Measurements from ENCODE around the gene SELENOH.

Gene SELENOH

DNA sequence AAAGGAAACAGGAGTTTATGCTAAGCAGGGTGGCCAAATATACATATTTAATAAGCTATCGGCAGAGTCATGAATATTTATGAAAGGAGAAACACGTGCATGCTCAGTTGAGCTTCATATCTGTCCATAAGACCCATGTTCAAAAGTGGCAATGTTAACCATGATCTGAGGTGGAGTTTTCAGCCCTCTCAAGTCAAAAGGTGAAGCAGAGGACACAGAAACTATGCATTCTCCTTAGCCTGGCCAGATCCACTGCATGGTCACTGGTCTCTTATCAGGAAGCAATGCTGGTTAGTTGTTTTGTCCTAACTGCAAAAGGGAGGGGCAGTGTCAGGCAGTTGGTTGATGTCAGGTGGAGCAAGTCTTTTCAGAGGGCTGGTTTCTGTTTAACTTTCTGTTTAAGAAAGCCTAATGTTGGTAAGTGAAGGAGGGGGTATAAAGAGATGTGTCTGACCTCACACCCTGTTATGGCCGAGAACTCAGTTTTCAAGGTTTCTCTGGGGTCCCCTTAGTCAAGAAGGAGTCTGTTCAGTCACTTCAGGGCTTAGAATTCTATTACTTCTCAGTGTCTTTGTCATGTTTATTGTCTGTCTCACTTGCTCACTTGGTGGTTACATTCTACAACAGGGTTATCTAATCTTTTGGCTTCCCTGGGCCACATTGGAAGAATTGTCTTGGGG, 5.5 kb upstream of the SELENOH start:
- DNase-seq = no peak

GRCh38 chr11:57742087-57742452, 779 bp downstream of the SELENOH start:
- no peak for DNase-seq

DNA sequence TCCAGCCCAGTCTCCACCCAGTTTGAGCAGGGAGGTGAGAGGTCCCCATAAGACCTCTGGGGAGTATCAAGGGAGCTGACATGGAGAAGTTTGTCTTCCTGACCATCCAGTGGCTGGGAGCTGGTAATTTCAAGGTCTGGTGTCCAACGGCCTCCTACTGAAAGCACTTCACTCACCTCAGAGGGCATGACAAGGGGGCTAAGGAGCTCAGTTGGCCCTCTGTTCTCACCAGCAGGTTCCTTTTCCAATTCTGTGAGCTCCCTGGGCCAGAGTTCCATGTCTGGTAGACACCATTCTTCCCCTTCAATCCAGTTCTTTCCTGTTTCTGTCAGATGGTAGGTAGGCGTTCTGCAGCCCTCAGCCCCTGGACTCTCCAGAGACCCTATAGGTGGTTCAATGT, 3.1 kb downstream of the SELENOH start:
- DNase-seq = no peak

DNA sequence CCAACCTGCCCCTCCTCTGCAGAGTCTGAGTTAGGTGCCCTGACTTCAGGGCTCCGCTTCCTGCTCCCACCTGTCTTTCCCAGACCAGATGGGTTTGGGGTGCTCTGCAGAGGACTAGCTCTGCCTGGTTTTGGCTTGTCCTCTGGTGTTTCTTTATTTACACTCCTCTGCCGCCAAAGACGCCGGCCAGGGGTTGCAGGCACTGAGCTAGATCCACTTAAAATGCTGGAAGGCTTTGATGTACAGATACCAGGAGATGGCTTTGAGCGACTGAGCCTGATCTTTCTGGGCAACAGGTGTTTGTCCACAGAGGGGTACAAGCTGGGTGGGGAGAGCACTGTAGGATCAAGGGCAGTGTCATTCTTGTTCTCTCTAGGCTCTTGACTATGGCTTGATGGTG, 3.9 kb downstream of the SELENOH start:
- no peak for DNase-seq

DNA sequence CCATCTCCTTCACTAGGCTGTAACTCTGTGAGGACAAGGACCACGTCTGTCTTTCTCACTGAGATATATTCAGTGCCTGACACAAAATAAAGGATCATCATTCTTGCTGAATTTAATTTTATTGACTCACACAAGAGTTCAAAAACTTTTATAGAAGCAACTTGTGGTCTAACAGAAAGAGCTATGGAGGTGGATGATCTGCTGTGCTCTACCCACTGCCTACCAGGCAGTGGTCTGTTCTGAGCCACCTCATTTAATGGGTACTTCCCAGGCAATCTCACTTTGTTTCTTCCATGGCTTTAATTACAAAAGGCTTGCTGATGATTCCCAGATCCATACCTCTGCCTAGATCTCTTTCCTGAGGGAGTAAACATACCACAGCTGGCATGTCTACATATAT, 5.6 kb downstream of the SELENOH start:
- DNase-seq = no peak

GRCh38 chr11:57751176-57751575, 9.9 kb downstream of the SELENOH start:
- DNase-seq = no peak

DNA sequence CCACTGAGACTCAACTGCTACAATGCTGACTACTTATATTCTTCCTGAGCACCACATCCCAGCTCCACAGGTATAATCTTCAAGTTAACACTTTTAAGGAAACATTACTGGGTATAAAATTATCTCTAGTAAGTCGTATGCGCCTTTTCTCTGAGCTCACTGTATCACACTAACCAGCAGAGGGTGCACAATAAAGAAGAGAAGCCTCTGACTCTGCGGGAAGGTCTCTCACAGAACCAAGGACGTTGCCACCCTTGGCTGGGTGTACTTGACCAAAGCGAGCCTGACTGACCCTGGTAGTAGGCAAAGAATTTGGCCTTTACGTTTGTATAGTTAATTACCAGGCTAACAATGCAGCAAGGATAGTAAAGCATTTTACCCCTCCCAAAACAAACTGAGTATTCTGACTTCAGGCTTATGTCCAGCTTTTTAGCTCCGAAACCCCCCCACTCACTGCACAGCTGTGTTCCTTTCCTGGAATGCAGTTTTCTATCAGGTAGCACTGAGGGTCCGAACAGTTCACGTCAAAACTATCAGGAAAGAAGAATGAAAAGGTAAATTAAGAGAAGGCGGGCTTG, 10.5 kb downstream of the SELENOH start, which contains the start of gene BTBD18:
TSS of gene BTBD18 (minus strand) at position 144 of the 578 bp plus-strand sequence. CDS start 631 bp downstream, outside the sequence.
- DNase-seq = no peak

- no peak for DNase-seq
These were observed 11.7 kb downstream of the SELENOH start for GRCh38 chr11:57752954-57753353.

DNA sequence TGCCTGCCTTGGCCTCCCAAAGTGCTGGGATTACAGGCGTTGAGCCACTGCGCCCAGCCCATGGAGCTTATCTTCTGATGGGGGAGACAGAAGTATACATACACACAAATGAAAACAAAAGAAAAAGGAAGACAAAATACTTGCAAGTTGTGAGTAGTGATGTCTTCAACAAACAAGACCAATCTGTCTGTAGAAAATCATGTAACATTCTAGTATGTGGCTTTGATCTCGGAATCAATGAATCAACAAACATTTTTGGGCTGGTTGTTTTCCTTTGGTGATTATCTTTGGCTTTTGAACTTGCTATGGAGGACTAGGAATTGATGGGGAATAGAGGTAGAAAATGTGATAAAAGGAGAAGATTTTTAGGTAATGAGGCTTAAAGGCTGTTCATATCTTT, 16.9 kb downstream of the SELENOH start:
- DNase-seq = no peak

- DNase-seq = peak; percentile 92
These were observed 20.3 kb downstream of the SELENOH start, which contains the start of gene CTNND1 for GRCh38 chr11:57761301-57762234. CTNND1 (plus strand) TSS chr11:57761802; CDS start chr11:57791479, 29,677 bp downstream.

GRCh38 chr11:57762235-57762861, 21.1 kb downstream of the SELENOH start:
- DNase-seq = peak; percentile 61

DNA sequence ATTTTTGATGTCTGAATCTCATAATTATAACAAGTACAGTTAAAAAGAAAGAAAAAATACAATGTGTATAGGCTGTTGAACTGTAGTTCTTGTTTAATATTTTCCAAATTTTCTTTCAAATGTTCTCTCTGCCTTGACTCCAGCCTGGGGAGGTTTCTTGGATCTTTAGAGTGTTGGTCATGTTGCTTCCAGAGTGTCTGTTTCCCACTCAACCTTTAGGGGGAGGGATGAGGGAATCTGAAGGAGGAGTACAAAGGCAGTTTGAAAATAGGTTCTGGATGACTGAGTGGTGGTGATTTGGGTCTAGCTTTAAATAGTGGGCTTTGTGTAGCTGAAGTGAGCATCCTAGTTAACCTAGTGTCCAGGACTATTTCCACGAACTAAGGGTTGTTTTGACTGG, 22.3 kb downstream of the SELENOH start:
- peak; percentile 66 for DNase-seq

DNA sequence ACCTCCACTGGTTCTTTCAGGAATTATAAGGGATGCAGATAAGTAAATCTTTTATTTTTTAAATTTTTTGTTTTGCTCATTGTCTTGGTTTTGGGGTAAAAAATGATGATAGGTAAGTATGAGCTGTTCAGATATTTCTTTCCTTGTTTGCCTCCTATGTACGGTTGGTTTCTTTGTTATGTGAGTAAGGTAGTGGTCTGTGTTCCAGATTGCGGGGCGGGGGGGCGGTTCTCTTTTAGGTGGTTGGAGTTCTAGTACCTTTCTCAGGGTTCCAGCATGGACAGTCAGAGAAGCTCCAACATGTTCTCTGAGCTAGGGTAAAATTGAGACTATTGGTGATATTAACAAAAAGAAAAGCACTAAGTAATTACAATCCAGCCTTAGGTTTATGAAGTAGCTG, 22.7 kb downstream of the SELENOH start:
- DNase-seq = peak; percentile 24

GRCh38 chr11:57764566-57764965, 23.3 kb downstream of the SELENOH start:
- DNase-seq = no peak

GRCh38 chr11:57764972-57765371, 23.7 kb downstream of the SELENOH start:
- no peak for DNase-seq

- no peak for DNase-seq
These were observed 29.5 kb downstream of the SELENOH start for GRCh38 chr11:57770793-57771192.

DNA sequence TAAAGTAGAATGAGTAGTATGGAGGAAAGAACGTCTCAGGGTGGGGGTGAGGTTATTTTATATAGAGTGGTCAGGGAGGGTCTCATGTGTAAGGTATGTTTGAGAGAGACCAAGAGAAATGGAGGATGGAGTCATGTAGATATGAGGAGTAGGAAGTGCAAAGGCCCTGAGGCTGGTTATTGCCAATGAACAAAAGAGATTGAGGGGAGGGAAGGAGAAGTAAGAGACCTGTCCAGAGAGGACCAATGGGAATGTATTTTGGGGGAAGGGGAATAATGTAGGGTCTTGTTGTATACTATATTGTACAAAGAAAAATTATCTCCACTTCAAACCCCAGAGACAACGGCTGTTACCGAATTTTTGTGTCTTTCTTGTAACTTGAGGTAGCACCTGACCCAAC, 30.1 kb downstream of the SELENOH start:
- no peak for DNase-seq

DNA sequence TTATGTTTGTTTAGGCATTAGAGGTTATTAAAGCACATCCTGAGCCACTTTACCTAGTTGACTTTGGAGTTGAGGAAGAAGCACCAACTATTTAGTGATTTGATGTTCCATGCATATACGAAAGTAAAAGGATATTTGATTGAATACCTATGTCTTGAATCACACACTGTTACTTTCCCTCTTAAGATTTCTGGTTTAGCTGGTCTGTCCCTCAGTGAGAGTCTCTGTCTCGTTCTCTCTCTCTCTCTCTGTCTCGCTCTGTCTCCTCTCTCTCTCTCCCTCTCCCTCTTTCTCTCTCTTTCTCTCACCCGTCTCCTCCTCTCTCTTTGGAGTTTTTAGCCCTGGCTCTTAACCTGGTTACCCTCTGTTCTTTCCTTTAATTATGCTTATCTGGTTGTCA, 31.3 kb downstream of the SELENOH start:
- DNase-seq = no peak

DNA sequence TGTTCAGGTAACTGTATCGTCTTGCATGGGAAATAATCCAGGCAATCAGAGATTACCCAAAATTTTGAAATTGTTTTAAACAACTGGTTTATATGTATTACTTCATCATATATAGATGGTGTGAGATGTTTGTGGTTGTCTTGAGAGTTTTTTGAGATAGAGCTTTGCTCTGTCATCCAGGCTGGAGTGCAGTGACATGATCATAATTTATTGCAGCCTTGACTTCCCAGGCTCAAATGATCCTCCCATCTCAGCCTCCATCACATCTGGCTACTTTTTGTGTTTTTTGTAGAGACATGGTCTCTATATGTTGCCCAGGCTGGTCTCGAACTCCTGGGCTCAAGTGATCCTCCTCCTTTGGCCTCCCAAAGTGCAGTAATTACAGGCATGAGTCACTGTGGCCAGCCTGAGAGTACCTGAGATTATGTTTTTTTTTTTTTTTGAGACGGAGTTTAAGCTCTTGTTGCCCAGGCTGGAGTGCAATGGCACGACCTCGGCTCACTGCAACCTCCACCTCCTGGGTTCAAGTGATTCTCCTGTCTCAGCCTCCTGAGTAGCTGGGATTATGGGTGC, 31.8 kb downstream of the SELENOH start:
- no peak for DNase-seq

DNA sequence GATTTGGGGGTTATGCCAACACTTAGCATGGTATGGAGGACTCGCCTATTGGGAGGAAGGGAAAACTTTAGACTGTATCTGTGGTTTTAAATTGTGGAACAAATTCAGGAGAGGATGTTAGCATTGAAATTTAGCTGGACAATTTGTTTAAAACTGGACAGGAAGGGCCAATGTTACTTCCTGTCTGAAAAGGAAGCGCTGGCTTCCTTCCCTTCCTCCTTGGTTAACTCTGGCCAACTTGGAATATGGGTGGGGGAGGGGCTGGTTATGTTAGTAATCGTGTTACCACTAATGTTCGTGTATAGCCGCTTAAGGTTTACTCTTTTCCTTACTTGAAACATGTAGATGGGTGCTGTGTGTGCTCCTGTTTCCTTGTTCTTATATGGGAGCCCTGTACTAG, 34.2 kb downstream of the SELENOH start:
- no peak for DNase-seq

- no peak for DNase-seq
These were observed 34.8 kb downstream of the SELENOH start for GRCh38 chr11:57776031-57776521.

- DNase-seq = no peak
These were observed 35.4 kb downstream of the SELENOH start for GRCh38 chr11:57776577-57777210.
